Psoas muscle (tissue), 8 donors: ENCODE data around the gene PLA2G1B. TPM values are rescaled to one million over a fixed set of nuclear protein-coding genes. Genes with fewer than 3 reads are reported as not detected.

ENCODE experiments used
- ATAC-seq, 4 donors: fragments of 200-7000 bp; cut with Tn5 transposase; one replicate each; pipeline ENCODE4 v1.9.1; 2020; ENCODE audit warnings: moderate library complexity in 3 of 4, mild to moderate bottlenecking in 2 of 4
- DNase-seq, 2 donors: peaks; one replicate each; pipeline ENCODE4 v3.0.0-alpha.2; 2020
- H3K27ac ChIP-seq: fragments of 200-600 bp; one replicate; pipeline ENCODE4 v1.8.0; 2022
- H3K27me3 ChIP-seq, 3 donors: fragments of 200-600 bp in 1 of 3; one replicate each; pipeline versions ENCODE4 v1.6.1 to v1.8.0; 2013 to 2022; ENCODE audit warnings: low read length in 2 of 3, mild to moderate bottlenecking in 2 of 3, moderate library complexity in 1 of 3; ENCODE audit not compliant: insufficient read depth in 3 of 3
- H3K36me3 ChIP-seq, 2 donors: fragments of 200-600 bp in 1 of 2; one replicate each; pipeline versions ENCODE4 v1.6.1 to v1.8.0; 2013 to 2022; ENCODE audit warnings: low read depth in 1 of 2, mild to moderate bottlenecking in 1 of 2, moderate library complexity in 1 of 2; ENCODE audit not compliant: insufficient read depth in 1 of 2
- H3K4me1 ChIP-seq: fragments of 200-600 bp; one replicate; pipeline ENCODE4 v1.8.0; 2022
- H3K4me3 ChIP-seq: fragments of 200-600 bp; one replicate; pipeline ENCODE4 v1.8.0; 2022; ENCODE audit warnings: mild to moderate bottlenecking
- H3K9me3 ChIP-seq: fragments of 200-600 bp; one replicate; pipeline ENCODE4 v1.8.0; 2022
- WGBS, 3 donors: extraction: QIAGEN DNeasy Blood & Tissue Kit; methylation state at CpG; one replicate each; pipeline versions ENCODE4 v1.1.6 to v1.1.7; 2013; 5-methylcytosine and 5-hydroxymethylcytosine counted together
- intact Hi-C, 2 donors: fragments of 100-400 bp; cut with DNase I; formaldehyde crosslinking; loops; one replicate each; pipeline versions ENCODE4 v1.11.0 to v1.14.2; 2022
- polyA plus RNA-seq, 3 donors: library from polyadenylated mRNA; stranded (reverse); fragments of 200-250 nt; gene quantifications; one replicate each; pipeline ENCODE4 v1.2.3, GENCODE V29; 2013
- total RNA-seq, 4 donors: library from RNA; stranded (reverse); fragmentation: NEBNext Ultra II Directional in 2 of 4; extraction: Animal tissue kit (Norgen Biotek cat#: 25700) in 2 of 4; gene quantifications; one replicate each; pipeline versions ENCODE4 v1.2.1 to v1.2.4, GENCODE V29; 2021 to 2023
- TF ChIP-seq, protein P1 (sequence below): fragments of 200-600 bp; IDR thresholded peaks from one replicate; pipeline ENCODE4 v1.8.0; 2022; ENCODE audit warnings: antibody characterized with exemption
- donor health status: healthy with polysubstance abuse.
- donor health status: DM: no; HTN: no; CAD: no; lungs with moderate emphysema.
- donor health status: Bipolar disorder and iron deficiency.
- donor health status: healthy.
- donor health status: DM: yes; HTN: yes; CAD: no.
- donor health status: DM: no; HTN: no; CAD: no.
- donor health status: DM: no; HTN: no; CAD: no.
- donor health status: DM: yes; HTN: yes; CAD: no.

PLA2G1B gene
- total and polyA plus RNA-seq, 7 donors: 0.39 to 1.0 (median 0.81) TPM; not detected in 4

DNA sequence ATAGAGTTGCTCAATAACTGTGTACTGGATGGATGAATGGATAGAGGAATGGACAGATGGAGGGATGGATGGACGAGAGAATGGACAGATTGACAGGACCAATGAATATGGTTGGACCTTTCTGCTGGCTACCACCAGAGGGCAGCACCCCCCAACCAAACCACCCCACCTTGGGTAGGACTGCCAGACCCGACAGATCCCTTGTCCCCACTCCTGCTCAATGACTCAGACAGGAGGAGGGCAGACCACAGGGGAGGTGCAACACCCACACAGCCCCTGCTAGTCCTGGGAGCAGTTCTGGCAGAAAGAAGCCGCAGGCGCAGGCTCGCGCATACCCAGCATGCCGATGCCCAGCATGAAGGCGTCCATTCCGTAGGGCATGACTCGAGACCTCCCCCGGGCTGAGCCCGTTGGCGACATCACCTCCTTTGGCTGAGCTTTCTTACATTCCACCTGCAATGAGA lies 29.0 kb upstream of the PLA2G1B start:
- Histone ChIP-seq H3K9me3 (no peaks in the 10 kb centered on the region), H3K4me1 (no peaks in the 10 kb centered on the region), H3K27ac (no peak overlapping the region), H3K27me3 (peaks cover 0 to 11% (median 1%) of the 10 kb centered on the region in 3 donors), H3K36me3 (no peaks in the 10 kb centered on the region), H3K4me3 (no peak overlapping the region)
- peak; percentile 92 to 98 (median 94) for ATAC-seq
- peak; percentile 70 to 84 for DNase-seq
- TF ChIP-seq, protein P1, sequence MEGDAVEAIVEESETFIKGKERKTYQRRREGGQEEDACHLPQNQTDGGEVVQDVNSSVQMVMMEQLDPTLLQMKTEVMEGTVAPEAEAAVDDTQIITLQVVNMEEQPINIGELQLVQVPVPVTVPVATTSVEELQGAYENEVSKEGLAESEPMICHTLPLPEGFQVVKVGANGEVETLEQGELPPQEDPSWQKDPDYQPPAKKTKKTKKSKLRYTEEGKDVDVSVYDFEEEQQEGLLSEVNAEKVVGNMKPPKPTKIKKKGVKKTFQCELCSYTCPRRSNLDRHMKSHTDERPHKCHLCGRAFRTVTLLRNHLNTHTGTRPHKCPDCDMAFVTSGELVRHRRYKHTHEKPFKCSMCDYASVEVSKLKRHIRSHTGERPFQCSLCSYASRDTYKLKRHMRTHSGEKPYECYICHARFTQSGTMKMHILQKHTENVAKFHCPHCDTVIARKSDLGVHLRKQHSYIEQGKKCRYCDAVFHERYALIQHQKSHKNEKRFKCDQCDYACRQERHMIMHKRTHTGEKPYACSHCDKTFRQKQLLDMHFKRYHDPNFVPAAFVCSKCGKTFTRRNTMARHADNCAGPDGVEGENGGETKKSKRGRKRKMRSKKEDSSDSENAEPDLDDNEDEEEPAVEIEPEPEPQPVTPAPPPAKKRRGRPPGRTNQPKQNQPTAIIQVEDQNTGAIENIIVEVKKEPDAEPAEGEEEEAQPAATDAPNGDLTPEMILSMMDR: peak; percentile 82
- intact Hi-C loops: loop anchor here (1.0 to 2.0 kb wide), 2 partner anchors 72 to 74 kb away; no protein-coding TSS in a partner anchor
- 60 to 65% (median 64%) methylated on average over 13 of the region's 13 CpGs for WGBS, 3 donors

DNA sequence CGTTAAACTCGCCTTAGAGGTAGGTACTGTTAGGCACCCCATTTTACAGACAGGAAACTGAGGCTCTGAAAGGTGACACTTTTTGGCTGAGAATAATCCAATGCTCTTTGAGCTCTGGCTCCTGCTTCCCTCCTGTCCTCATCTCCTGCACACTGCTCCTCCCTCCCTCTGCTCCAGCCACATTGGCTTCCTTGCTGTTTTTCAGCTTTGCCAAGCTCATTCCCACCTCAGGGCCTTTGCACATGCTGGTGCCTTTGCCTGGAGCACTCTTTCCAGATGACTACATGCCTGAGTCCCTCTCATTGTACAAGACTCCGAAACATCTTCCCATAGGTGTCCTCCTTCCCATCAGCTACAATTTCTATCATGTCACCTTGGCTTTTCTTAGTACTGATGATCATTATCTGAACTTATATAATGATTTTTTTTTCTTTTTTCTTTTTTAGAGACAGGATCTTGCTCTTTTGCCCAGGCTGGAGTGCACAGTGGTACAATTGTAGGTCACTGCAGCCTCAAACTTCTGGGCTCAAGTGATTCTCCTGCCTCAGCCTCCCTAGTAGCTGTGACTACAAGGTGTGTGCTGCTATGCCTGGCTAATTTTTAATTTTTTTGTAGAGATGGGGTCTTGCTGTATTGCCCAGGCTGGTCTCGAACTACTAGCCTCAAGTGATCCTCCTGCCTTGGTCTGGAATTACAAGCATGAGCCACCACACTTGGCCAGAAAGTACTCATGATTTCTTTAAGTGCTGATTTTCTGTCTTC lies 26.2 kb upstream of the PLA2G1B start:
- H3K4me1 ChIP-seq: no peaks in the 10 kb centered on the region
- H3K27ac ChIP-seq: no peak overlapping the region
- 91 to 97% (median 95%) methylated on average over 4 of the region's 4 CpGs for WGBS, 3 donors
- no peaks in the 10 kb centered on the region for H3K9me3 ChIP-seq
- no peaks in the 10 kb centered on the region for H3K36me3 ChIP-seq
- no peak overlapping the region for H3K4me3 ChIP-seq
- DNase-seq (no peak), ATAC-seq (no peak)
- intact Hi-C loops: no loop called here
- peaks cover 0 to 13% (median 0%) of the 10 kb centered on the region in 3 donors for H3K27me3 ChIP-seq
- TF ChIP-seq, protein P1: no peak

DNA sequence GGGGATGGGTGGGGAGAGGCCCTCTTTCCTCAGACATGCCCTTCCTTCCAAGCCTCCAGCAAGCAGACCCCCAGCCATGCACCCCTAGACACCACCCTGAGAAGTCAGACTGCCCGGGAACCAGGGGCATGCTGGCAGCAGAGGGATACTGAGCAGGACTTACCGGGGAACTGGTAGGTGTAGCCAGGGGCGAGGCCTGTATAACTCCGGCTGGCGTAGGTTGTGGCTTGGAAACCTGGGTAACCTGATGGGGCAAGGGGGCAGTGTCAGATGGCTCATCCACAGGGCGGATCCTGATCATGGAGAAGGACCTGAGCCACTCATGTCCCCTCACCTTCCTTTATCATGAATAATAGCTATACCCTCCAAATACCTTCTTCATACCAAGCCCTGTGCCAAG lies 25.6 kb upstream of the PLA2G1B start:
- Histone ChIP-seq H3K9me3 (no peaks in the 10 kb centered on the region), H3K36me3 (no peaks in the 10 kb centered on the region), H3K27me3 (peaks cover 0 to 13% (median 0%) of the 10 kb centered on the region in 3 donors), H3K4me1 (no peaks in the 10 kb centered on the region), H3K27ac (no peak overlapping the region), H3K4me3 (no peak overlapping the region)
- DNase-seq (no peak), ATAC-seq (no peak)
- WGBS, 3 donors: 92 to 100% (median 95%) methylated on average over 5 to 6 of the region's 6 CpGs
- TF ChIP-seq, protein P1: no peak
- intact Hi-C loops: no loop called here

DNA sequence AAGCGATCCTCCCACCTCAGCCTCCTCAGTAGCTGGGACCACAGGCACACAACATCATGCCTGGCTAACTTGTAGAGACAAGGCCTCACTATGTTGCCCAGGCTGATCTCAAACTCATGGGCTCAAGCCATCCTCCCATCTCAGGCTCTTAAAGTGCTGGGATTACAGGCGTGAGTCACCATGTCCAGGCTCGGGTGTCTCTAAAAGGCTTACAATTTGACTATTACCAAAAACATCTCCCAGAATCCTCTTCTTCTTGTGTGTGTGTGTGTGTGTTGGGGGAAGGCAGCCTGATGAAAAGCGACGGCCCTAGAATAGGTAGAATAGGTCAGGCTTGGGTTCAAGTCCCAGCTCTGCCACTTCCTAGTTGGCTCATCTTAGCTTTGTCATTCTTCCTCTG lies 24.5 kb upstream of the PLA2G1B start:
- DNase-seq: no peak
- H3K27me3 ChIP-seq: peaks cover 0 to 13% (median 0%) of the 10 kb centered on the region in 3 donors
- intact Hi-C loops: no loop called here
- WGBS, 3 donors: 70 to 79% (median 76%) methylated on average over 5 of the region's 5 CpGs
- no peak overlapping the region for H3K4me3 ChIP-seq
- ATAC-seq: no peak
- no peak overlapping the region for H3K27ac ChIP-seq
- no peaks in the 10 kb centered on the region for H3K36me3 ChIP-seq
- TF ChIP-seq, protein P1: no peak
- no peaks in the 10 kb centered on the region for H3K9me3 ChIP-seq
- H3K4me1 ChIP-seq: no peaks in the 10 kb centered on the region
